HCT116 (cell line): ENCODE data around the gene POLR3C. TPM values are rescaled to one million over a fixed set of nuclear protein-coding genes. Genes with fewer than 3 reads are reported as not detected.

Experiments
- ATAC-seq: fragments of 200-7000 bp; cut with Tn5 transposase; 2 replicates; pipeline ENCODE4 v1.9.1; 2020; ENCODE audit warnings: mild to moderate bottlenecking, moderate library complexity
- BruUV-seq: library from RNA; stranded (reverse); fragments of 400-500 nt; replicated peaks from 2 replicates; lab custom pipeline; 2021; lab: Mats Ljungman, UMichigan
- CTCF ChIA-PET: fragments of 300-600 bp; sonication (Branson Sonifier 250); formaldehyde crosslinking; loops from one replicate; lab custom pipeline; 2021; ENCODE audit warnings: antibody characterized with exemption; lab: Charles Lee
- POLR2A ChIA-PET: fragments of 300-600, 350-600 bp; sonication (Branson Sonifier 250); formaldehyde crosslinking; loops from one replicate; lab custom pipeline; 2021; ENCODE audit warnings: antibody characterized with exemption; lab: Charles Lee
- RAD21 ChIA-PET, 2 experiments: fragments of 300-600 bp; sonication (Branson Sonifier 250); formaldehyde crosslinking; loops; one replicate each; lab custom pipeline; 2023; ENCODE audit warnings: low total read pairs in 2 of 2; ENCODE audit not compliant: uncharacterized antibody in 2 of 2, unreplicated experiment in 2 of 2, low non-redundant PET in 1 of 2; lab: Charles Lee
- DNase-seq: peaks from one replicate; pipeline ENCODE4 v3.0.0-alpha.2; 2010; ENCODE audit warnings: low read depth, low spot score
- H2AFZ ChIP-seq: fragments of 200-600 bp; shearing (Covaris generic), sonication (generic); 2 replicates; pipeline ENCODE4 v1.6.1; 2017; ENCODE audit warnings: low read depth, mixed run types, mixed read lengths, antibody characterized with exemption, low read length; ENCODE audit not compliant: poor library complexity, severe bottlenecking
- H3K27ac ChIP-seq: 2 replicates; pipeline ENCODE4 v1.5.1; 2012; ENCODE audit warnings: low read depth, low read length
- H3K27me3 ChIP-seq: fragments of 200-600 bp; sonication (generic); 2 replicates; pipeline ENCODE4 v1.6.1; 2016; ENCODE audit warnings: mixed run types, low read length, mixed read lengths; ENCODE audit not compliant: insufficient read depth
- H3K36me3 ChIP-seq, 2 experiments: fragments of 200-500 bp in 1 of 2; fragments of 200-600 bp in 1 of 2; sonication (Bioruptor generic) in 1 of 2; sonication (generic) in 1 of 2; 2 replicates each; pipeline versions ENCODE4 v1.5.1 to v1.6.1; 2014 to 2016; ENCODE audit warnings: low read length in 2 of 2, inconsistent platforms in 1 of 2, mixed read lengths in 1 of 2, mixed run types in 1 of 2; ENCODE audit not compliant: insufficient read depth in 2 of 2, control insufficient read depth in 1 of 2
- H3K4me1 ChIP-seq, 2 experiments: fragments of 200-600 bp in 1 of 2; sonication (generic) in 1 of 2; 2 replicates each; pipeline versions ENCODE4 v1.5.1 to v1.6.1; 2012 to 2017; ENCODE audit warnings: low read length in 2 of 2, inconsistent platforms in 1 of 2, mild to moderate bottlenecking in 1 of 2, mixed read lengths in 1 of 2, mixed run types in 1 of 2, moderate library complexity in 1 of 2; ENCODE audit not compliant: insufficient read depth in 2 of 2, control insufficient read depth in 1 of 2
- H3K4me2 ChIP-seq: fragments of 200-600 bp; sonication (generic); 2 replicates; pipeline ENCODE4 v1.6.1; 2017; ENCODE audit warnings: mixed run types, low read length, mixed read lengths
- H3K4me3 ChIP-seq, 2 experiments: fragments of 200-600 bp in 1 of 2; sonication (generic) in 1 of 2; replicated peaks in 1 of 2; 2 replicates each; pipeline ENCODE4 v1.5.1; 2011 to 2016; ENCODE audit warnings: low read length in 2 of 2, control low read depth in 1 of 2, low read depth in 1 of 2, mild to moderate bottlenecking in 1 of 2, mixed read lengths in 1 of 2, mixed run types in 1 of 2
- H3K79me2 ChIP-seq: fragments of 200-600 bp; sonication (generic); 2 replicates; pipeline ENCODE4 v1.6.1; 2017; ENCODE audit warnings: mild to moderate bottlenecking, mixed run types, low read length, moderate library complexity, mixed read lengths; ENCODE audit not compliant: insufficient read depth
- H3K9ac ChIP-seq: fragments of 200-600 bp; sonication (generic); 2 replicates; pipeline ENCODE4 v1.6.1; 2016; ENCODE audit warnings: low read length, mixed read lengths
- H3K9me2 ChIP-seq: fragments of 200-600 bp; sonication (generic), shearing (Covaris generic); 2 replicates; pipeline ENCODE4 v1.6.1; 2017; ENCODE audit warnings: mixed run types, mild to moderate bottlenecking, moderate library complexity; ENCODE audit not compliant: insufficient read depth
- H3K9me3 ChIP-seq, 2 experiments: fragments of 200-500 bp in 1 of 2; fragments of 200-600 bp in 1 of 2; sonication (Bioruptor generic) in 1 of 2; sonication (generic) in 1 of 2; 2 replicates each; pipeline ENCODE4 v1.6.1; 2014 to 2017; ENCODE audit warnings: low read length in 2 of 2, mixed read lengths in 2 of 2, inconsistent platforms in 1 of 2, low read depth in 1 of 2, mild to moderate bottlenecking in 1 of 2, mixed run types in 1 of 2, moderate library complexity in 1 of 2; ENCODE audit not compliant: control insufficient read depth in 1 of 2, insufficient read depth in 1 of 2
- H4K20me1 ChIP-seq: fragments of 200-600 bp; sonication (generic), shearing (Covaris generic); 2 replicates; pipeline ENCODE4 v1.6.1; 2017; ENCODE audit warnings: mixed run types, mild to moderate bottlenecking, moderate library complexity; ENCODE audit not compliant: insufficient read depth
- CBX3 ChIP-seq: IDR thresholded peaks from 2 replicates; pipeline ENCODE4 v1.6.1; 2012; ENCODE audit warnings: low read depth
- CEBPB ChIP-seq: IDR thresholded peaks from 2 replicates; pipeline ENCODE4 v1.6.1; 2012; ENCODE audit warnings: low read depth
- EGR1 ChIP-seq: IDR thresholded peaks from 2 replicates; pipeline ENCODE4 v1.6.1; 2012; ENCODE audit warnings: low read depth
- ELF1 ChIP-seq: IDR thresholded peaks from 2 replicates; pipeline ENCODE4 v1.6.1; 2012; ENCODE audit warnings: low read depth, borderline replicate concordance
- EZH2 ChIP-seq: fragments of 200-600 bp; sonication (generic); IDR thresholded peaks from 2 replicates; pipeline ENCODE4 v1.6.1; 2017; ENCODE audit warnings: antibody characterized with exemption, mixed run types
- EZH2phosphoT487 ChIP-seq: fragments of 200-600 bp; IDR thresholded peaks from 2 replicates; pipeline ENCODE4 v1.6.1; 2018; ENCODE audit warnings: antibody characterized with exemption, borderline replicate concordance
- JUND ChIP-seq: IDR thresholded peaks from 2 replicates; pipeline ENCODE4 v1.6.1; 2012
- POLR2A ChIP-seq: IDR thresholded peaks from 2 replicates; pipeline ENCODE4 v1.7.0; 2011; ENCODE audit warnings: borderline replicate concordance; ENCODE audit not compliant: insufficient read depth, insufficient read length; ENCODE audit errors: extremely low read depth
- SIN3A ChIP-seq: IDR thresholded peaks from 2 replicates; pipeline ENCODE4 v1.6.1; 2012; ENCODE audit warnings: low read depth
- SP1 ChIP-seq: IDR thresholded peaks from 2 replicates; pipeline ENCODE4 v1.6.1; 2012; ENCODE audit warnings: low read depth
- SRF ChIP-seq: IDR thresholded peaks from 2 replicates; pipeline ENCODE4 v1.6.1; 2012; ENCODE audit warnings: low read depth
- TCF7L2 ChIP-seq: IDR thresholded peaks from 2 replicates; pipeline ENCODE4 v1.7.0; 2011; ENCODE audit warnings: borderline replicate concordance, inconsistent platforms; ENCODE audit not compliant: insufficient read depth, insufficient read length; ENCODE audit errors: extremely low read depth
- YY1 ChIP-seq: IDR thresholded peaks from 2 replicates; pipeline ENCODE4 v1.6.1; 2011; ENCODE audit warnings: low read length, low read depth, moderate library complexity, mild to moderate bottlenecking; ENCODE audit not compliant: insufficient replicate concordance; ENCODE audit errors: extremely low read depth
- ZNF274 ChIP-seq: fragments of 200-500 bp; sonication (Bioruptor generic); IDR thresholded peaks from 2 replicates; pipeline ENCODE4 v1.6.1; 2014; ENCODE audit warnings: mild to moderate bottlenecking, low read depth, low read length, inconsistent platforms
- intact Hi-C: fragments of 100-400 bp; cut with micrococcal nuclease; formaldehyde crosslinking; loops from 2 replicates; pipeline ENCODE4 v1.10.0; 2022
- total RNA-seq: library from RNA; stranded (reverse); gene quantifications from one replicate; pipeline ENCODE4 v1.2.1, GENCODE V29; 2021; ENCODE audit not compliant: unreplicated experiment
- TF ChIP-seq, protein P1 (sequence below): IDR thresholded peaks from 2 replicates; pipeline ENCODE4 v1.6.1; 2011; ENCODE audit warnings: mild to moderate bottlenecking, low read length, moderate library complexity; ENCODE audit not compliant: insufficient replicate concordance; ENCODE audit errors: extremely low read depth
- TF ChIP-seq, protein P2 (sequence below): IDR thresholded peaks from 2 replicates; pipeline ENCODE4 v1.6.1; 2012; ENCODE audit warnings: low read depth

POLR3C gene
- total RNA-seq, 1 experiment from 2014 or later: 25.4 TPM

DNA sequence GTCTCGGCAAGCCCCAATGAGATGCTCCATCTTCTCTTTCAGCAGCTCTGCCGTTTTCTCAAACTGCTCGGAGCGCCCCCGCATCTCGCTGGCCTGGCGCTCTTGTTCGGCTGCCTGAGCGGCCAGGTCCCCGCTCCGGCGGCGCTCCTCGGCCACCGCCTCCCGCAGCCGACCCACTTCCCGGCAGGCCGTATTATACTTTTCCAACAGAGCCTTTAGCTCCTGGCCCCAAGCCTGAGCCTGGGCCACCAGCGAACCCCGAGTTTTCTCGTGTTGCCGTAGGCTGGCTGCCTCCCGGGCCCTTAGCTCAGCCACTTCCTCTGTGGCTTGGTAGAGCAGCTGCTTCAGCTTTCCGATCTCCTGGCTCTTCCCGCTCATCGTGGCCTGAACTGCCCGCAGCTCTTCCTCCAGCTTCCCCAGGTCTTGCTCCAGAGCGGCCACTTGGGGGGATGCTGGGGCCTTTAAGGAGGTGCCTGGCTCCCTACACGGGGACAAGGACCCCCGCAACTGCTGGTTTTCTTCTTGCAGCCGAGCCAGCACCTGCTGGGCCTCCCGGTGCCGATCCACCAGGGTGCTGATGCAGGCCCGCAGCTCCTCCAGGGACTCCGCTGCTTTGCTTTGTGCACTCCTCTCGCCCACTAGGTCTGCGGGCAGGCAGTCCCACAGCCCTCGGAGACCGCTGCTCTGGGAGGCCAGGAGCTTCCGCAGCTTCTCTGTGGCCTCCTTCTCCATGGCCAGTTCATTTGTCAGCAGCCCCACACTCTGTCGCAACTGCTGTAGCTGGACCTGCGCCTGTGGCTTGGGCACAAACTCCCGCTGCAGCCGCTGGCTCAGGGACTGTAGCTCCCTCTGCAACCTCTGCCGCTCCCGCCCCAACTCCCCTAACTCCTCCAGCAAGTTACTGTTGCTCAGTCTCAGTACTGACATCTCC, 48.3 kb downstream of the POLR3C start:
- no peak overlapping the region for H3K27ac ChIP-seq
- TF ChIP-seq EGR1 (no peak), EZH2phosphoT487 (no peak), POLR2A (no peak), CEBPB (no peak), SRF (no peak), JUND (no peak), EZH2 (no peak), SP1 (no peak), ZNF274 (no peak), ELF1 (no peak), SIN3A (no peak), CBX3 (no peak), TCF7L2 (no peak), YY1 (no peak)
- TF ChIP-seq, protein P1, sequence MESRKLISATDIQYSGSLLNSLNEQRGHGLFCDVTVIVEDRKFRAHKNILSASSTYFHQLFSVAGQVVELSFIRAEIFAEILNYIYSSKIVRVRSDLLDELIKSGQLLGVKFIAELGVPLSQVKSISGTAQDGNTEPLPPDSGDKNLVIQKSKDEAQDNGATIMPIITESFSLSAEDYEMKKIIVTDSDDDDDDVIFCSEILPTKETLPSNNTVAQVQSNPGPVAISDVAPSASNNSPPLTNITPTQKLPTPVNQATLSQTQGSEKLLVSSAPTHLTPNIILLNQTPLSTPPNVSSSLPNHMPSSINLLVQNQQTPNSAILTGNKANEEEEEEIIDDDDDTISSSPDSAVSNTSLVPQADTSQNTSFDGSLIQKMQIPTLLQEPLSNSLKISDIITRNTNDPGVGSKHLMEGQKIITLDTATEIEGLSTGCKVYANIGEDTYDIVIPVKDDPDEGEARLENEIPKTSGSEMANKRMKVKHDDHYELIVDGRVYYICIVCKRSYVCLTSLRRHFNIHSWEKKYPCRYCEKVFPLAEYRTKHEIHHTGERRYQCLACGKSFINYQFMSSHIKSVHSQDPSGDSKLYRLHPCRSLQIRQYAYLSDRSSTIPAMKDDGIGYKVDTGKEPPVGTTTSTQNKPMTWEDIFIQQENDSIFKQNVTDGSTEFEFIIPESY: no peak
- TF ChIP-seq, protein P2, sequence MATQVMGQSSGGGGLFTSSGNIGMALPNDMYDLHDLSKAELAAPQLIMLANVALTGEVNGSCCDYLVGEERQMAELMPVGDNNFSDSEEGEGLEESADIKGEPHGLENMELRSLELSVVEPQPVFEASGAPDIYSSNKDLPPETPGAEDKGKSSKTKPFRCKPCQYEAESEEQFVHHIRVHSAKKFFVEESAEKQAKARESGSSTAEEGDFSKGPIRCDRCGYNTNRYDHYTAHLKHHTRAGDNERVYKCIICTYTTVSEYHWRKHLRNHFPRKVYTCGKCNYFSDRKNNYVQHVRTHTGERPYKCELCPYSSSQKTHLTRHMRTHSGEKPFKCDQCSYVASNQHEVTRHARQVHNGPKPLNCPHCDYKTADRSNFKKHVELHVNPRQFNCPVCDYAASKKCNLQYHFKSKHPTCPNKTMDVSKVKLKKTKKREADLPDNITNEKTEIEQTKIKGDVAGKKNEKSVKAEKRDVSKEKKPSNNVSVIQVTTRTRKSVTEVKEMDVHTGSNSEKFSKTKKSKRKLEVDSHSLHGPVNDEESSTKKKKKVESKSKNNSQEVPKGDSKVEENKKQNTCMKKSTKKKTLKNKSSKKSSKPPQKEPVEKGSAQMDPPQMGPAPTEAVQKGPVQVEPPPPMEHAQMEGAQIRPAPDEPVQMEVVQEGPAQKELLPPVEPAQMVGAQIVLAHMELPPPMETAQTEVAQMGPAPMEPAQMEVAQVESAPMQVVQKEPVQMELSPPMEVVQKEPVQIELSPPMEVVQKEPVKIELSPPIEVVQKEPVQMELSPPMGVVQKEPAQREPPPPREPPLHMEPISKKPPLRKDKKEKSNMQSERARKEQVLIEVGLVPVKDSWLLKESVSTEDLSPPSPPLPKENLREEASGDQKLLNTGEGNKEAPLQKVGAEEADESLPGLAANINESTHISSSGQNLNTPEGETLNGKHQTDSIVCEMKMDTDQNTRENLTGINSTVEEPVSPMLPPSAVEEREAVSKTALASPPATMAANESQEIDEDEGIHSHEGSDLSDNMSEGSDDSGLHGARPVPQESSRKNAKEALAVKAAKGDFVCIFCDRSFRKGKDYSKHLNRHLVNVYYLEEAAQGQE: no peak
- H3K9me2 ChIP-seq: no peaks in the 10 kb centered on the region
- no peak for DNase-seq
- intact Hi-C loops: no loop called here
- H3K27me3 ChIP-seq: no peaks in the 10 kb centered on the region
- H3K4me2 ChIP-seq: no peak overlapping the region
- no peak overlapping the region for H3K4me3 ChIP-seq
- BruUV-seq: no TSS peak
- ChIA-PET RAD21 (interaction anchor here in 1 of 2 experiments (0.5 kb wide), 1 partner anchor 41 kb away, joined by 3 read pairs; no protein-coding TSS in a partner anchor), CTCF (no interaction called here), POLR2A (no interaction called here)
- H4K20me1 ChIP-seq: no peaks in the 10 kb centered on the region
- no peaks in the 10 kb centered on the region for H3K9me3 ChIP-seq
- H3K79me2 ChIP-seq: no peaks in the 10 kb centered on the region
- no peak overlapping the region for H3K9ac ChIP-seq
- no peaks in the 10 kb centered on the region for H3K4me1 ChIP-seq
- no peak overlapping the region for H2AFZ ChIP-seq
- H3K36me3 ChIP-seq: no peaks in the 10 kb centered on the region
- ATAC-seq: no peak
